ENCODE measurements around the gene LONP2. TPM values are rescaled to one million over a fixed set of nuclear protein-coding genes. Genes with fewer than 3 reads are reported as not detected.

LONP2 gene
- total and polyA plus RNA-seq, 2 experiments from 2014 or later, result 42.5 to 48.1 TPM

DNA sequence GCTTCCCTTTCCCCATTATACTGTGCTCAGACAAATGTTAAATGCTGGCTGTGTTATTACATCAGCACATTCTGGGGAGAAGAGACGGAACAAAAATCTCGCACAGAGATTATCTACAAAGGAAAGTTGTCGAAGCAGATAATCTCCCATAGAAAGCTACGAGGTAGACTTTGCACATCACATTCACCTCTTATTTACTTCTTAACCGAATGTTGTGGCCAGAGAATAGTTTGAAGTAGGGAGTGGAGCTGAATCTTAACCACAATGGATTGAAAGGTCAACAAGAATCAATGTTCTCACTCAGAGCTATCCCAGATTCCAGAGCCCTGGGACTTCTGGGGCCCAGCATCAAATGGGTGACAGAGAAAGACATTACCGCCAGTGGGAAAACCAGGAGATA is 28.4 kb upstream of the LONP2 start:
- H3K36me3 ChIP-seq, result no peaks in the 10 kb centered on the region
- H3K4me3 ChIP-seq, result no peak overlapping the region
- TF ChIP-seq, protein P1, sequence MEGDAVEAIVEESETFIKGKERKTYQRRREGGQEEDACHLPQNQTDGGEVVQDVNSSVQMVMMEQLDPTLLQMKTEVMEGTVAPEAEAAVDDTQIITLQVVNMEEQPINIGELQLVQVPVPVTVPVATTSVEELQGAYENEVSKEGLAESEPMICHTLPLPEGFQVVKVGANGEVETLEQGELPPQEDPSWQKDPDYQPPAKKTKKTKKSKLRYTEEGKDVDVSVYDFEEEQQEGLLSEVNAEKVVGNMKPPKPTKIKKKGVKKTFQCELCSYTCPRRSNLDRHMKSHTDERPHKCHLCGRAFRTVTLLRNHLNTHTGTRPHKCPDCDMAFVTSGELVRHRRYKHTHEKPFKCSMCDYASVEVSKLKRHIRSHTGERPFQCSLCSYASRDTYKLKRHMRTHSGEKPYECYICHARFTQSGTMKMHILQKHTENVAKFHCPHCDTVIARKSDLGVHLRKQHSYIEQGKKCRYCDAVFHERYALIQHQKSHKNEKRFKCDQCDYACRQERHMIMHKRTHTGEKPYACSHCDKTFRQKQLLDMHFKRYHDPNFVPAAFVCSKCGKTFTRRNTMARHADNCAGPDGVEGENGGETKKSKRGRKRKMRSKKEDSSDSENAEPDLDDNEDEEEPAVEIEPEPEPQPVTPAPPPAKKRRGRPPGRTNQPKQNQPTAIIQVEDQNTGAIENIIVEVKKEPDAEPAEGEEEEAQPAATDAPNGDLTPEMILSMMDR (IDR thresholded peaks at IDR 0.05; ENCODE audit: low read depth, low read length), result no peak
- DNase-seq (ENCODE audit: low read depth in 1 of 2, low spot score in 1 of 2), result no peak
- H3K27ac ChIP-seq, result no peak overlapping the region
- H3K9me3 ChIP-seq (ENCODE audit: low read depth), result no peaks in the 10 kb centered on the region
- H3K27me3 ChIP-seq, result no peaks in the 10 kb centered on the region
- no peaks in the 10 kb centered on the region for H3K4me1 ChIP-seq (ENCODE audit: low read depth)

DNA sequence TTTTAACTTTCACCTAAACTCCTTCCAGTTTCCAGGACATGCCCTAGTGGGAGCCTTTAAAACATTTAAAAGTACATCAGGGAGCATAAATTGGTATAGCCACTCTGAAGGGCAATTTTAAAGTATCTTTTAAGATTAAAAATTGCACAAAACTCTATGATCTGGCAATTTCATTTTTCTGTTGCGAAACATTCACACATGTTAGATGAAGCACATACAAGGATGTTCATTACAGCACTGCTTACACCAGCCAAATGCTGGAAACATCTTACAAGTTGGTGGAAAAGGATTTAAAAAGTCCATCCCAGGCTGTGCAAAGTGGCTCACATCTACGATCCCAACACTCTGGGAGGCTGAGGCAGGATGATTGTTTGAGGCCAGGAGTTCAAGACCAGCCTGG is 26.4 kb upstream of the LONP2 start:
- Histone ChIP-seq H3K27ac (no peak overlapping the region), H3K27me3 (no peaks in the 10 kb centered on the region), H3K9me3 (ENCODE audit: low read depth) (no peaks in the 10 kb centered on the region), H3K36me3 (no peaks in the 10 kb centered on the region), H3K4me1 (ENCODE audit: low read depth) (no peaks in the 10 kb centered on the region), H3K4me3 (no peak overlapping the region)
- TF ChIP-seq, protein P1 (IDR thresholded peaks at IDR 0.05; ENCODE audit: low read depth, low read length), result no peak
- peak in 1 of 2 donors; percentile 23 for DNase-seq (ENCODE audit: low read depth in 1 of 2, low spot score in 1 of 2)

DNA sequence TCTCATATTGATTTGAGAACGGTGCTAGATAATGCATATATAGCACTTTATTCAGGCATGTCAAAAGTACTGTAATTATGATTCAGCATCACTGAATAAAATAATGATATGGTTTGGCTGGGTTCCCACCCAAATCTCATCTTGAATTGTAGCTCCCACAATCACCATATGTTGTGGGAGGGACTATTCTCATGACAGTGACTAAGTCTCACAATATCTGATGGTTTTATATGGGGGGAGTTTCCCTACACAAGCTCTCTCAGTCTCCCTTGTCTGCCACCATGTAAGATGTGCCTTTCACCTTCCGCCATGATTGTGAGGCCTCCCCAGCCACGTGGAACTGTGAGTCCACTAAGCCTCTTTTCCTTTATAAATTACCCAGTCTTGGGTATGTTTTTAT is 25.6 kb upstream of the LONP2 start:
- no peak overlapping the region for H3K4me3 ChIP-seq
- TF ChIP-seq, protein P1 (IDR thresholded peaks at IDR 0.05; ENCODE audit: low read depth, low read length), result no peak
- no peak for DNase-seq (ENCODE audit: low read depth in 1 of 2, low spot score in 1 of 2)
- no peaks in the 10 kb centered on the region for H3K27me3 ChIP-seq
- no peaks in the 10 kb centered on the region for H3K4me1 ChIP-seq (ENCODE audit: low read depth)
- H3K9me3 ChIP-seq (ENCODE audit: low read depth), result no peaks in the 10 kb centered on the region
- H3K27ac ChIP-seq, result no peak overlapping the region
- no peaks in the 10 kb centered on the region for H3K36me3 ChIP-seq

DNA sequence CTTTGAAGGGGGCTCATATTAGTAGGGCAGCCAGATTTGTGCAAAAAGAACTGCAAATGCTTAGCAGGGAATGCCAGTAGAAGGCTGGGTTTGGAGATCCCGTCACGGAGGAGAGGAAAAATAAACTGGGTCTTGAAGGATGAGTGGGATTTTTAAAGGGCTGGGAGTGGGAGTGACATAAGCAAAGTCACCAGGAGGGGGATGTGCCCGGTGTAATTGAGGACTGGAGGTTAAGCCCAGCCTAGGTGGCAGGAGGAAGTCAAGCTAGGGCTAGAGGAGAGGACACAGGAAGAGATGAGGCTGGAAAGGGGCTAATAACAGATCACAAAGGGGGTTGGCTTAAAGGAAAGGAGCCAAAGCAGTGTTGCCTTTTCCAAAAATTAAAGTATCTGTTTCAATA is 23.2 kb upstream of the LONP2 start:
- Histone ChIP-seq H3K36me3 (no peaks in the 10 kb centered on the region), H3K9me3 (ENCODE audit: low read depth) (no peaks in the 10 kb centered on the region), H3K27me3 (no peaks in the 10 kb centered on the region), H3K27ac (no peak overlapping the region), H3K4me3 (no peak overlapping the region), H3K4me1 (ENCODE audit: low read depth) (no peaks in the 10 kb centered on the region)
- TF ChIP-seq, protein P1 (IDR thresholded peaks at IDR 0.05; ENCODE audit: low read depth, low read length), result no peak
- no peak for DNase-seq (ENCODE audit: low read depth in 1 of 2, low spot score in 1 of 2)

DNA sequence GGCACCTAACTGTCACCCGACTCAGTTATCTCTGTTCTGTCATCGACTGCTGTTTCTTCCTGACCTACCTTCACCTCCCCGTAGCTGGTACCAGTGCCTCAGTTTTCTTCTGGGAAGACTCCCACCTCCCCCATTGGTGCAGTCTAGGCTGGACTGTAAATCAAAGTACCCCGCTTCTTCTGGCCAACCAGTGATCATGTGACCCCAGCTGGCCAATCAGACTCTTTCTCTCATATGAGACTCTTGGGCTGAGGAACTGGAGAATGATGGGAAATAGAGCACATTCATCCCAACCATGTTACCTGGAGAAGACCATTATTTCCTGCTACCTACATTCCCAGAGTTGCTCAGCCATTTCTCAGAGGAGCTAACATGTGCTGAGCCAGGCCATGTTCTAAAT is 20.6 kb upstream of the LONP2 start:
- TF ChIP-seq, protein P1 (IDR thresholded peaks at IDR 0.05; ENCODE audit: low read depth, low read length), result no peak
- H3K27ac ChIP-seq, result no peak overlapping the region
- no peaks in the 10 kb centered on the region for H3K27me3 ChIP-seq
- no peaks in the 10 kb centered on the region for H3K9me3 ChIP-seq (ENCODE audit: low read depth)
- no peaks in the 10 kb centered on the region for H3K36me3 ChIP-seq
- no peak for DNase-seq (ENCODE audit: low read depth in 1 of 2, low spot score in 1 of 2)
- no peaks in the 10 kb centered on the region for H3K4me1 ChIP-seq (ENCODE audit: low read depth)
- H3K4me3 ChIP-seq, result no peak overlapping the region

DNA sequence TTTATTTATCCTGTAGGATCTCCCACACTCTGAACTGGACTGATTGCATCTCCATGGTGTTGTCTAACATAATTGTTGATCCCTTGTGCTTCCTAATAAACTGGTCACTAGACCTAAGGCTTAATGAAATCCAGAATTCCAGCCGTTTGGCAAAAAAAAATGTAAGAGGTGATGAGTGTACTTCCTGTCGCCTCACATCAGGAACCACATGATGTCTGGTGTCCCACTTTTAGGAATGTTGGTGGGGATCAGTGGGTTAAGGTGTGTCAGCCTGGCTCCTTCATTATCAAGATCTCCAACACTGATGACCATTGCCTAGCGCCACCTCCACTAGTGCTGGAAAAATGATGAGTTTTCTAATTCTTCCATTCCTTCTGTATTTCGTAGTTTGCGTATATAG is 18.6 kb upstream of the LONP2 start:
- Histone ChIP-seq H3K9me3 (ENCODE audit: low read depth) (no peaks in the 10 kb centered on the region), H3K27me3 (no peaks in the 10 kb centered on the region), H3K4me1 (ENCODE audit: low read depth) (no peaks in the 10 kb centered on the region), H3K27ac (no peak overlapping the region), H3K36me3 (no peaks in the 10 kb centered on the region), H3K4me3 (no peak overlapping the region)
- no peak for DNase-seq (ENCODE audit: low read depth in 1 of 2, low spot score in 1 of 2)
- TF ChIP-seq, protein P1 (IDR thresholded peaks at IDR 0.05; ENCODE audit: low read depth, low read length), result no peak

All from cardiac muscle cell (in vitro differentiated cells and primary cell).